Gastroesophageal sphincter (tissue), 3 donors: Measurements from ENCODE around the gene CCDC195.

Source experiments
- EP300 ChIP-seq: sonication (generic); formaldehyde crosslinking; IDR thresholded peaks from one replicate; pipeline ENCODE4 v1.6.1; 2017; ENCODE audit warnings: antibody characterized with exemption, mild to moderate bottlenecking
- POLR2A ChIP-seq, 2 donors: fragments of 450-650 bp; IDR thresholded peaks; one replicate each; pipeline ENCODE4 v1.6.1; 2017; ENCODE audit warnings: antibody characterized with exemption in 2 of 2, mild to moderate bottlenecking in 2 of 2, moderate library complexity in 1 of 2
- POLR2AphosphoS5 ChIP-seq: sonication (generic); formaldehyde crosslinking; IDR thresholded peaks from one replicate; pipeline ENCODE4 v1.6.1; 2017; ENCODE audit warnings: antibody characterized with exemption
- TF ChIP-seq, protein P1 (sequence below), 4 experiments: fragments of 200-600 bp in 2 of 4; fragments of 450-650 bp in 2 of 4; sonication (generic) in 1 of 4; IDR thresholded peaks; one replicate each; pipeline ENCODE4 v1.5.1; 2017 to 2019; ENCODE audit warnings: antibody characterized with exemption in 4 of 4, mild to moderate bottlenecking in 2 of 4, moderate library complexity in 2 of 4

GRCh38 chr2:224688997-224689396 lies 27.2 kb downstream of the CCDC195 start:
- no peak for TF ChIP-seq EP300
- TF ChIP-seq, protein P1, sequence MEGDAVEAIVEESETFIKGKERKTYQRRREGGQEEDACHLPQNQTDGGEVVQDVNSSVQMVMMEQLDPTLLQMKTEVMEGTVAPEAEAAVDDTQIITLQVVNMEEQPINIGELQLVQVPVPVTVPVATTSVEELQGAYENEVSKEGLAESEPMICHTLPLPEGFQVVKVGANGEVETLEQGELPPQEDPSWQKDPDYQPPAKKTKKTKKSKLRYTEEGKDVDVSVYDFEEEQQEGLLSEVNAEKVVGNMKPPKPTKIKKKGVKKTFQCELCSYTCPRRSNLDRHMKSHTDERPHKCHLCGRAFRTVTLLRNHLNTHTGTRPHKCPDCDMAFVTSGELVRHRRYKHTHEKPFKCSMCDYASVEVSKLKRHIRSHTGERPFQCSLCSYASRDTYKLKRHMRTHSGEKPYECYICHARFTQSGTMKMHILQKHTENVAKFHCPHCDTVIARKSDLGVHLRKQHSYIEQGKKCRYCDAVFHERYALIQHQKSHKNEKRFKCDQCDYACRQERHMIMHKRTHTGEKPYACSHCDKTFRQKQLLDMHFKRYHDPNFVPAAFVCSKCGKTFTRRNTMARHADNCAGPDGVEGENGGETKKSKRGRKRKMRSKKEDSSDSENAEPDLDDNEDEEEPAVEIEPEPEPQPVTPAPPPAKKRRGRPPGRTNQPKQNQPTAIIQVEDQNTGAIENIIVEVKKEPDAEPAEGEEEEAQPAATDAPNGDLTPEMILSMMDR (IDR thresholded peaks at IDR 0.05), result no peak
- no peak for TF ChIP-seq POLR2A (IDR thresholded peaks at IDR 0.05)
- no peak for TF ChIP-seq POLR2AphosphoS5
